ENCODE measurements around the gene POLG. TPM values are rescaled to one million over a fixed set of nuclear protein-coding genes. Genes with fewer than 3 reads are reported as not detected.

The POLG gene
- total and polyA plus RNA-seq, 2 experiments from 2014 or later: 28.8 to 74.1 TPM

- DNase-seq (ENCODE audit: low spot score): no peak
These were observed 5.9 kb upstream of the POLG start for GRCh38 chr15:89340573-89340972.

More at GRCh38 chr15:89340573-89340972, 5.9 kb upstream of the POLG start:
- no peaks in the 10 kb centered on the region for H3K4me1 ChIP-seq (ENCODE audit: insufficient read depth)
- H3K27me3 ChIP-seq (ENCODE audit: insufficient read depth): peaks cover 13% of the 10 kb centered on the region
- ATAC-seq: no peak
- H3K27ac ChIP-seq (ENCODE audit: low read depth): no peak overlapping the region
- no peak overlapping the region for H3K27ac Mint-ChIP-seq
- no peaks in the 10 kb centered on the region for H3K9me3 Mint-ChIP-seq
- no peak overlapping the region for H3K4me3 Mint-ChIP-seq
- H3K4me1 Mint-ChIP-seq: no peaks in the 10 kb centered on the region; the same call in 2 of the 3 replicates
- H3K27me3 Mint-ChIP-seq (ENCODE audit: insufficient read depth, low read depth, poor library complexity): peaks cover 15% of the 10 kb centered on the region
- no peaks in the 10 kb centered on the region for H3K9me2 ChIP-seq (ENCODE audit: insufficient read depth)
- no peaks in the 10 kb centered on the region for H3K36me3 Mint-ChIP-seq (ENCODE audit: low read depth)
- TF ChIP-seq ZNF331 (CRISPR knock-in tag; IDR thresholded peaks at IDR 0.05; ENCODE audit: low read depth) (no peak), EZH2phosphoT487 (IDR thresholded peaks at IDR 0.05; ENCODE audit: unreplicated experiment) (no peak), ETS1 (IDR thresholded peaks at IDR 0.05) (no peak), ZNF462 (CRISPR knock-in tag; IDR thresholded peaks at IDR 0.05) (no peak), REST (IDR thresholded peaks at IDR 0.05; ENCODE audit: unreplicated experiment) (no peak), CREB1 (CRISPR knock-in tag; IDR thresholded peaks at IDR 0.05; ENCODE audit: low read depth) (no peak), POLR2AphosphoS5 (IDR thresholded peaks at IDR 0.05; ENCODE audit: low read depth) (no peak), CTCF (conservative IDR thresholded peaks at IDR 0.05; ENCODE audit: low read depth in 2 of 2) (no peak), NANOG (IDR thresholded peaks at IDR 0.05; ENCODE audit: borderline replicate concordance) (no peak), STAT1 (IDR thresholded peaks at IDR 0.05; ENCODE audit: unreplicated experiment) (no peak), ZNF114 (CRISPR knock-in tag; IDR thresholded peaks at IDR 0.05) (no peak), EZH2 (IDR thresholded peaks at IDR 0.05; ENCODE audit: low read depth, unreplicated experiment) (no peak)
- H3K79me2 ChIP-seq (replicated peaks; ENCODE audit: insufficient read depth): no peaks in the 10 kb centered on the region
- no peak overlapping the region for H2AFZ ChIP-seq
- H3K4me2 ChIP-seq: no peak overlapping the region
- no peaks in the 10 kb centered on the region for H3F3A ChIP-seq (replicated peaks; ENCODE audit: low read depth)
- H3K36me3 ChIP-seq (ENCODE audit: insufficient read depth): no peaks in the 10 kb centered on the region
- H4K20me1 ChIP-seq (replicated peaks; ENCODE audit: insufficient read depth): no peaks in the 10 kb centered on the region
- no peak overlapping the region for H3K4me3 ChIP-seq

Data from GM23338 (cell line).